GM19025 (cell line): ENCODE data around the gene CSN2.
"Not testable (repeated sequence)": the region's sequence is repeated elsewhere in the genome, so short reads cannot be mapped to it uniquely, and the experiment has no call there.

Experiments used
- ATAC-seq: cut with Tn5 transposase; IDR thresholded peaks from one replicate; pipeline ENCODE4 v1.9.1; 2021; ENCODE audit warnings: mild to moderate bottlenecking, low read depth, moderate library complexity; ENCODE audit not compliant: unreplicated experiment

CSN2 gene, protein sequence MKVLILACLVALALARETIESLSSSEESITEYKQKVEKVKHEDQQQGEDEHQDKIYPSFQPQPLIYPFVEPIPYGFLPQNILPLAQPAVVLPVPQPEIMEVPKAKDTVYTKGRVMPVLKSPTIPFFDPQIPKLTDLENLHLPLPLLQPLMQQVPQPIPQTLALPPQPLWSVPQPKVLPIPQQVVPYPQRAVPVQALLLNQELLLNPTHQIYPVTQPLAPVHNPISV

GRCh38 chr4:69965628-69966027, at the start of gene CSN2:
CSN2 (minus strand) TSS chr4:69965728; CDS start chr4:69960995, 4,733 bp downstream.
- no peak for ATAC-seq

- ATAC-seq, result no peak
Observed at GRCh38 chr4:70008771-70009170, 43.2 kb upstream of the CSN2 start.

DNA sequence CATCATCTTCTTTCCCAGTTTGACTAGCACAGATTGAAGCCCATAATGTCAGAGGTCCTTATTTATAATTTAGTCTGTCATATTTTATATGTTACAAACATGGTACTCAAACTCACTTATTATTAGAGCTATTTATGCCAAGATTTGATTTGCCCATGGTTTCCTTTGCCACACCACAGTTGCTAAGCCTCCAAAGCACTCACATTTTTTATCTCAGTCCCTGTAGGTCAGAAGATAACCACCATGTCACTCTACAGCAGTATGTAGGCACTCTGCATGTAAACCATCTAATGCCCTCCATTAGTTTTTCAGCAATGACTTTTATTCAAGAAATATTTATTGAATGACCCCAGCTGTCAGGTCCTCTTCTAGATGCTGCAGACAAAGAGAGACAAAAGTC, 37.0 kb upstream of the CSN2 start:
- no peak for ATAC-seq

- no peak for ATAC-seq
Observed at GRCh38 chr4:70000711-70001110, 35.2 kb upstream of the CSN2 start.

DNA sequence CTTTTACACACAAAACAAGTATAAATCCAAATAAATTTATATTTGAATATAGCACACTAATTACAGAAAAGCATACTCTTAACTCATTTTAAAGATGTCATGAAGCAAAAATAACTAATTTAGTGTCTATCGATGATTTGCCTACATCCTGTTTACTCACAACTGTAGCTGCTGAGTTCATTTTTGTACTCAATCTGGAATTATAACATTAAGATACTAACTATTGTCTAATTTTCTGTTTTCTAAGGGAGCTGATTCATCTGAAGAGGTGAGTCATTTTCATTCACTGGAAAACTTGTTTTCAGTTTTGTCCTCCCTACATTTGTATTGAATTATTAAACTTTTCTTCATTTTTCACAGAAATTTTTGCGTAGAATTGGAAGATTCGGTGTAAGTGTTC, 33.9 kb upstream of the CSN2 start:
- ATAC-seq, result no peak

GRCh38 chr4:69995526-69996016, 30.0 kb upstream of the CSN2 start, which contains the start of gene STATH:
STATH (plus strand) TSS chr4:69995966; CDS start chr4:69998438, 2,472 bp downstream.
- no peak for ATAC-seq

- no peak for ATAC-seq
Observed at GRCh38 chr4:69994782-69995181, 29.3 kb upstream of the CSN2 start.

GRCh38 chr4:69991016-69991415, 25.5 kb upstream of the CSN2 start:
- no peak for ATAC-seq

GRCh38 chr4:69986663-69987062, 21.1 kb upstream of the CSN2 start:
- no peak for ATAC-seq

GRCh38 chr4:69984030-69984443, 18.5 kb upstream of the CSN2 start:
- ATAC-seq, result no peak

DNA sequence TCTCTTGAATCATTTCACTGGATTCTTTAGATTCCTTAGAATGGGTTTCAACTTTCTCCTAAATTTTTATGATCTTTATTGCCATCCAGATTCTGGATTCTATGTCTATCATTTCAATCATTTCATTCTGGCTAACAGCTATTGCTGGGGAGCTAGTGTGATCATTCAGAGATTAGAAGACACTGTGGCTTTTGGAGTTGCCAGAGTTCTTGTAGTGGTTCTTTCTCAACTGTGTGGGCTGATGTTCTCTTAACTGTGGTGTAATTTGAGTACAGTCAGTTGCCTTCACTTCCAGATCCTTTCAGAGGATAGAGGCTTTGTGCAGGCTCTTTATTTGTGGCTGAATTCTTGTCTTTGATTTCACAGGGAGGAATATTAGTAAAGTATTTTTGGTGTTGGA, 12.1 kb upstream of the CSN2 start:
- ATAC-seq, result no peak

DNA sequence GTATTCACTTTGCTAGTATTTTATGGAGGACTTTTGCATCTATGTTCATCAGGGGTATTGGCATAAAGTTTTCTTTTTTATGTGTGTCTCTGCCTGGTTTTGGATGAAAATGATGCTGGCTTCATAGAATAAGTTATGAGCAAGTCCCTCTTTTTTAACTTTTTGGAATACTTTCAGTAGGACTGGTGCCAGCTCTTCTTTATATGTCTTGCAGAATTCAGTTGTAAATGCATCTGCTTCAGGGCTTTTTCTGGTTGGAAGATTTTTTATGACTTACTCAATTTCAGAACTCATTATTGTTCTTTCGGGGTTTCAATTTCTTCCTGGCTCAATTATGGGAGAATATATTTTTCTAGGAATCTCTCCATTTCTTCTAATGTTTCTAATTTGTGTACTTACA, 9.1 kb upstream of the CSN2 start:
- no peak for ATAC-seq

GRCh38 chr4:69970071-69970470, 4.5 kb upstream of the CSN2 start:
- ATAC-seq, result no peak

GRCh38 chr4:69957209-69957608, 8.3 kb downstream of the CSN2 start:
- no peak for ATAC-seq

DNA sequence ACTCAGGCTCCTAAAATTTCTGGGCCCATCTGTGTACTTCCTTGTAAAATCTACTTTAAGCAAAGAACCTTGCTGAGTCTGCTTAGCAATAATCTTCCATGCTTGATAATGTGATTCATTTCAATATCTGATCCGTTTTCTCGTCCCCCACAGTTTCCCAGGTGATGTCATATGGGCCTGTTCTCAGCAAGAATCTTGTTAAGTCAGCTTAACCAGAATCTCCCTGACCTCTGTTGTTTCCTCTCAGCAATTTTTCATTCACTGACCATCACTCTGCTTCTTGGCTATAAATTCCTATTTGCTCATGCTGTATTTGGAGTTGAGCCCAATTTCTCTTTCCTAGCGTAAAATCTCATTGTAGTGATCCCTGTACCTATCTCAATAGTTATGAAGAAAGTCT, 13.9 kb downstream of the CSN2 start:
- ATAC-seq, result no peak

GRCh38 chr4:69936566-69936965, 29.0 kb downstream of the CSN2 start:
- ATAC-seq, result no peak

DNA sequence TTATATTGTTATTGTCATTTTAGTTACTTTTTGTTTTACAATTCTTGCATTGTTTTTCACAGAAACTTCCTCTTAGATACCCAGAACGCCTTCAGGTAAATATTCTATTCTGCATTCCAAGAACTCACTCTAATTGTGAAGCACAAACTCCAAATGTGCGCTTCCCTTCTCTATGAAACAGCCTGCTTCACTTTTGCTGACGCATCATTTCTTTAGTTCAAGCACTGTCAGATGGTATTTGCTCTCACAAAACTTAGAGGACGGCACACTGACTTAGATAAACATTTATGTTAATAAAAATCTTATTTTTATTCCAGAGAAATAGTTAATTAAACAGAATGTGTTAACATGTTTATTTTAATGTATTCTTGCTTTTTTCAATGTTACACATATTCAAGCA, 31.4 kb downstream of the CSN2 start:
- no peak for ATAC-seq

DNA sequence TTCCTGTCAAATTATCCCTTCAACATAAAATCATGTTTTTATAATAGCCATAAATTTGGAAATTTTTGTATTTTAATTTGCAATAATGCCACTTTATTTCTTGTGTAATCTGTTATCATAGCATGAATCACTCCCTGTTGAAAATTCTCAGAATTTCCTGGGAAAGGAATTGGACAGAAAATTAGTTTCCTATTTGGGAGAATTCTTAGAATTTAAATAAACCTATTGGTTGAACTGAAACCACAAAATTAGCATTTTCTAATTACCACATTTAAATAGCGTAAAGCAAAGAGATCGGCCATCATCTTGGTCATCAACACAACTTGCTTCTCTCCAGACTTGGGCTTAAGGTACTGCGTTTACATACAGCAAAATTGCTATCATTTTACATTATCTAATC, 34.8 kb downstream of the CSN2 start, which contains the start of gene CSN1S1:
Gene CSN1S1, plus strand, starts transcription at position 301 of the 400 bp plus-strand sequence. CDS start 1,488 bp downstream, outside the sequence.
- ATAC-seq, result no peak

DNA sequence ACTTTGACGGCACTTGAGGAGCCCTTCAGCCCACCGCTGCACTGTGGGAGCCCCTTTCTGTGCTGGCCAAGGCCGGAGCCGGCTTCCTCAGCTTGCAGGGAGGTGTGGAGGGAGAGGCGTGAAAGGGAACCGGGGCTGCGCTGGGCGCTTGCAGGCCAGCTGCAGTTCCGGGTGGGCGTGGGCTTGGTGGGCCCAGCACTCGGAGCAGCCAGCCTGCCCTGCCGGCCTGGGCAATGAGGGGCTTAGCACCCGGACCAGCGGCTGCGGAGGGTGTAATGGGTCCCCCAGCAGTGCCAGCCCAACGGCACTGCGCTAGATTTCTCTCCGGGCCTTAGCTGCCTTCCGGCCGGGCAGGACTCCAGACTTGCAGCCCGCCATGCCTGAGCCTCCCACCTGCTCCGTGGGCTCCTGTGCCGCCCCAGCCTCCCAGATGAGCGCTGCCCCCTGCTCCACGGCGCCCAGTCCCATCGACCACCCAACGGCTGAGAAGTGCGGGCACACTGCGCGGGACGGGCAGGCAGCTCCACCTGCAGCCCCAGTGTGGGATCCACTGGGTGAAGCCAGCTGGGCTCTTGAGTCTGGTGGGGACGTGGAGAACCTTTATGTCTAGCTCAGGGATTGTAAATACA, 41.6 kb downstream of the CSN2 start:
- not testable (repeated sequence) for ATAC-seq

GRCh38 chr4:69920874-69921273, 44.7 kb downstream of the CSN2 start:
- ATAC-seq, result no peak

- ATAC-seq, result peak; percentile 77
Observed at GRCh38 chr4:69910016-69910782, 55.3 kb downstream of the CSN2 start.
